ENCODE measurements around the gene CLASP1. TPM values are rescaled to one million over a fixed set of nuclear protein-coding genes. Genes with fewer than 3 reads are reported as not detected.

The CLASP1 gene
- total RNA-seq, 1 donor = 46.0 TPM

DNA sequence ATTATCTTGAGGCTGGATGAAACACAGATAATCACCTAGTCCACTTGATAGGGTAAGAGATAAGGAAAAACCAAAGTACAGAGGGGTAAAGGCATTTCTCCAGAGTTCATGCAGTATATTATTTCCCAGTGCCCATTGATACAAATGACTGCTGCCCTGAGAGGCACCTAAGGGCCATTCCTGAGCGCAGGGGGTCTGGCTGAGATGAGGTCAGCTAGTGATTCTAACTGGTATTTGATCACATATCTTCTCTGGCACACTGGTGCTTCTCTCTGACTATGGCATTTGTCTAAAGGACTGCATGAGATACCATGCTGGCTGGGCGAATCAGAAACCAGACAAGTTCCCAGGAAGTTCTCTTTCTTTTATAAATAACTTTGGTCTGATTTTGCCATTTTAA, 291.0 kb downstream of the CLASP1 start:
- H3K27me3 ChIP-seq (ENCODE audit: insufficient read depth, low read length) = no peaks in the 10 kb centered on the region
- H3K4me3 ChIP-seq (ENCODE audit: insufficient read depth, low read length) = no peak overlapping the region
- H3K36me3 ChIP-seq (ENCODE audit: insufficient read depth, low read length) = peaks cover 30% of the 10 kb centered on the region
- H3K9me3 ChIP-seq (ENCODE audit: low read depth, low read length) = no peaks in the 10 kb centered on the region
- H3K79me2 ChIP-seq (ENCODE audit: insufficient read depth, low read length) = no peaks in the 10 kb centered on the region
- DNase-seq (ENCODE audit: insufficient read length, low spot score, missing footprints) = no peak
- TF ChIP-seq, protein P1, sequence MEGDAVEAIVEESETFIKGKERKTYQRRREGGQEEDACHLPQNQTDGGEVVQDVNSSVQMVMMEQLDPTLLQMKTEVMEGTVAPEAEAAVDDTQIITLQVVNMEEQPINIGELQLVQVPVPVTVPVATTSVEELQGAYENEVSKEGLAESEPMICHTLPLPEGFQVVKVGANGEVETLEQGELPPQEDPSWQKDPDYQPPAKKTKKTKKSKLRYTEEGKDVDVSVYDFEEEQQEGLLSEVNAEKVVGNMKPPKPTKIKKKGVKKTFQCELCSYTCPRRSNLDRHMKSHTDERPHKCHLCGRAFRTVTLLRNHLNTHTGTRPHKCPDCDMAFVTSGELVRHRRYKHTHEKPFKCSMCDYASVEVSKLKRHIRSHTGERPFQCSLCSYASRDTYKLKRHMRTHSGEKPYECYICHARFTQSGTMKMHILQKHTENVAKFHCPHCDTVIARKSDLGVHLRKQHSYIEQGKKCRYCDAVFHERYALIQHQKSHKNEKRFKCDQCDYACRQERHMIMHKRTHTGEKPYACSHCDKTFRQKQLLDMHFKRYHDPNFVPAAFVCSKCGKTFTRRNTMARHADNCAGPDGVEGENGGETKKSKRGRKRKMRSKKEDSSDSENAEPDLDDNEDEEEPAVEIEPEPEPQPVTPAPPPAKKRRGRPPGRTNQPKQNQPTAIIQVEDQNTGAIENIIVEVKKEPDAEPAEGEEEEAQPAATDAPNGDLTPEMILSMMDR (IDR thresholded peaks at IDR 0.05; ENCODE audit: extremely low read depth, low read depth, low read length) = no peak
- H3K27ac ChIP-seq (ENCODE audit: low read depth, low read length) = no peak overlapping the region
- peaks cover 7% of the 10 kb centered on the region for H4K20me1 ChIP-seq (ENCODE audit: insufficient read depth, low read length)
- no peak overlapping the region for H2AFZ ChIP-seq (ENCODE audit: low read length)
- H3K4me1 ChIP-seq (ENCODE audit: insufficient read depth, low read length) = peaks cover 31% of the 10 kb centered on the region
- H3K4me2 ChIP-seq (ENCODE audit: insufficient read depth, low read length) = no peak overlapping the region

- peaks cover 31% of the 10 kb centered on the region for H3K36me3 ChIP-seq (ENCODE audit: insufficient read depth, low read length)
These were observed 293.1 kb downstream of the CLASP1 start for GRCh38 chr2:121356058-121356640.

DNA sequence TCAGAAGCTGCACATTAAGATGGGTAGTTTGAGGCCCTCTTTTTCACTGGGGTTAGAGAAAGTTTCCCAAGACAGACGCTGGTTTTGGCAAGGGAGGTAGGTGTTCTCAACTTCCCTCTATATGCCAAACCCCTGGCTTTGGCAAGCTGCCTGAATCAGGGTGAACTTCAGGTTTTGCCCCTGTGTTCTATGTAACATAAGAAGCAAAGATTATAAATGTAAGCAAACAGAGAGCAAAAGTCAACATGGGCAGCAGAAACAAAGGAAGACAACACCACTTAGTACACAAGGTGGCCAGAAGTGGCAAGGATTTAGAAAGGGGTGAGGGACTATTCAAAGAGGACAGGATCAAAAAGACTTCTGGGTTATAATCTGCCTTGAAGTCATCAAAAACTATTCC, 293.8 kb downstream of the CLASP1 start:
- no peak for DNase-seq (ENCODE audit: insufficient read length, low spot score, missing footprints)
- Histone ChIP-seq H3K4me3 (ENCODE audit: insufficient read depth, low read length) (no peak overlapping the region), H3K36me3 (ENCODE audit: insufficient read depth, low read length) (peaks cover 37% of the 10 kb centered on the region), H3K79me2 (ENCODE audit: insufficient read depth, low read length) (no peaks in the 10 kb centered on the region), H3K4me2 (ENCODE audit: insufficient read depth, low read length) (no peak overlapping the region), H3K27ac (ENCODE audit: low read depth, low read length) (no peak overlapping the region), H2AFZ (ENCODE audit: low read length) (no peak overlapping the region), H3K4me1 (ENCODE audit: insufficient read depth, low read length) (peaks cover 10% of the 10 kb centered on the region), H4K20me1 (ENCODE audit: insufficient read depth, low read length) (peaks cover 8% of the 10 kb centered on the region), H3K9me3 (ENCODE audit: low read depth, low read length) (no peaks in the 10 kb centered on the region), H3K27me3 (ENCODE audit: insufficient read depth, low read length) (no peaks in the 10 kb centered on the region)
- TF ChIP-seq, protein P1 (IDR thresholded peaks at IDR 0.05; ENCODE audit: extremely low read depth, low read depth, low read length) = no peak

More at GRCh38 chr2:121356058-121356640, 293.1 kb downstream of the CLASP1 start:
- Histone ChIP-seq H2AFZ (ENCODE audit: low read length) (no peak overlapping the region), H4K20me1 (ENCODE audit: insufficient read depth, low read length) (peaks cover 8% of the 10 kb centered on the region), H3K4me2 (ENCODE audit: insufficient read depth, low read length) (no peak overlapping the region), H3K79me2 (ENCODE audit: insufficient read depth, low read length) (no peaks in the 10 kb centered on the region), H3K27ac (ENCODE audit: low read depth, low read length) (no peak overlapping the region), H3K4me3 (ENCODE audit: insufficient read depth, low read length) (no peak overlapping the region), H3K9me3 (ENCODE audit: low read depth, low read length) (no peaks in the 10 kb centered on the region), H3K4me1 (ENCODE audit: insufficient read depth, low read length) (peaks cover 17% of the 10 kb centered on the region), H3K27me3 (ENCODE audit: insufficient read depth, low read length) (no peaks in the 10 kb centered on the region)
- DNase-seq (ENCODE audit: insufficient read length, low spot score, missing footprints) = no peak
- TF ChIP-seq, protein P1 (IDR thresholded peaks at IDR 0.05; ENCODE audit: extremely low read depth, low read depth, low read length) = peak; percentile 83

GRCh38 chr2:121351521-121352318, 297.5 kb downstream of the CLASP1 start:
- Histone ChIP-seq H4K20me1 (ENCODE audit: insufficient read depth, low read length) (peaks cover 8% of the 10 kb centered on the region), H3K4me1 (ENCODE audit: insufficient read depth, low read length) (no peaks in the 10 kb centered on the region), H3K4me3 (ENCODE audit: insufficient read depth, low read length) (no peak overlapping the region), H2AFZ (ENCODE audit: low read length) (no peak overlapping the region), H3K36me3 (ENCODE audit: insufficient read depth, low read length) (peaks cover 67% of the 10 kb centered on the region), H3K9me3 (ENCODE audit: low read depth, low read length) (no peaks in the 10 kb centered on the region), H3K27ac (ENCODE audit: low read depth, low read length) (no peak overlapping the region), H3K79me2 (ENCODE audit: insufficient read depth, low read length) (no peaks in the 10 kb centered on the region), H3K4me2 (ENCODE audit: insufficient read depth, low read length) (no peak overlapping the region), H3K27me3 (ENCODE audit: insufficient read depth, low read length) (no peaks in the 10 kb centered on the region)
- no peak for DNase-seq (ENCODE audit: insufficient read length, low spot score, missing footprints)
- TF ChIP-seq, protein P1 (IDR thresholded peaks at IDR 0.05; ENCODE audit: extremely low read depth, low read depth, low read length) = no peak

Data from osteoblast (primary cell).